Stomach (tissue), 9 donors: ENCODE measurements around the gene SERTAD3. TPM values are rescaled to one million over a fixed set of nuclear protein-coding genes. Genes with fewer than 3 reads are reported as not detected.
"Not testable (repeated sequence)": the region's sequence is repeated elsewhere in the genome, so short reads cannot be mapped to it uniquely, and the experiment has no call there.

ENCODE experiments used
- DNase-seq, 2 donors: peaks; one replicate each; pipeline versions ENCODE4 v3.0.0 to v3.0.0-alpha.2; 2013 to 2019
- H3K27ac ChIP-seq, 5 donors: fragments of 200-600 bp in 4 of 5; sonication (generic) in 4 of 5; one replicate each; pipeline ENCODE4 v1.5.1; 2013 to 2019; ENCODE audit warnings: mild to moderate bottlenecking in 1 of 5, moderate library complexity in 1 of 5
- H3K27me3 ChIP-seq, 3 donors: fragments of 200-600 bp; sonication (generic); one replicate each; pipeline ENCODE4 v1.5.1; 2017 to 2019; ENCODE audit warnings: mixed run types in 1 of 3
- H3K36me3 ChIP-seq, 4 donors: fragments of 200-600 bp; sonication (generic); 1 replicate in 3 of 4; 2 replicates in 1 of 4; pipeline ENCODE4 v1.5.1; 2016 to 2019
- H3K4me1 ChIP-seq, 4 donors: fragments of 200-600 bp; sonication (generic); one replicate each; pipeline ENCODE4 v1.5.1; 2016 to 2019
- H3K4me3 ChIP-seq, 4 donors: fragments of 200-600 bp; sonication (generic) in 3 of 4; one replicate each; pipeline ENCODE4 v1.5.1; 2016 to 2019; ENCODE audit warnings: mild to moderate bottlenecking in 1 of 4
- H3K9me3 ChIP-seq, 4 donors: fragments of 200-600 bp; sonication (generic); one replicate each; pipeline ENCODE4 v1.5.1; 2016 to 2019
- CTCF ChIP-seq, 7 experiments: fragments of 450-650 bp in 4 of 7; fragments of 200-600 bp in 3 of 7; sonication (generic) in 3 of 7; IDR thresholded peaks; one replicate each; pipeline ENCODE4 v1.5.1; 2016 to 2019; ENCODE audit warnings: antibody characterized with exemption in 7 of 7, control low read depth in 2 of 7, mild to moderate bottlenecking in 1 of 7
- EP300 ChIP-seq: sonication (generic); formaldehyde crosslinking; IDR thresholded peaks from one replicate; pipeline ENCODE4 v1.6.1; 2017; ENCODE audit warnings: antibody characterized with exemption
- POLR2A ChIP-seq, 4 donors: fragments of 450-650 bp; IDR thresholded peaks; one replicate each; pipeline ENCODE4 v1.6.1; 2016; ENCODE audit warnings: antibody characterized with exemption in 4 of 4, control low read depth in 2 of 4, mild to moderate bottlenecking in 1 of 4, moderate library complexity in 1 of 4
- POLR2AphosphoS5 ChIP-seq, 3 donors: sonication (generic); formaldehyde crosslinking; IDR thresholded peaks; one replicate each; pipeline ENCODE4 v1.6.1; 2016; ENCODE audit warnings: antibody characterized with exemption in 3 of 3
- WGBS, 5 donors: extraction: QIAGEN DNeasy Blood & Tissue Kit in 3 of 5; methylation state at CpG; one replicate each; pipeline versions ENCODE4 v1.1.5 to v1.1.7; 2013 to 2018; 5-methylcytosine and 5-hydroxymethylcytosine counted together
- intact Hi-C: fragments of 100-400 bp; cut with DNase I; formaldehyde crosslinking; loops from one replicate; pipeline ENCODE4 v1.15.1; 2023; ENCODE audit warnings: low total_unique reads
- polyA plus RNA-seq, 3 donors: library from polyadenylated mRNA; stranded (reverse); fragments of 200-250 nt; gene quantifications; one replicate each; pipeline ENCODE4 v1.2.3, GENCODE V29; 2013
- total RNA-seq, 5 donors: library from RNA; depleted of rRNA; stranded (reverse); fragments of >200 nt; gene quantifications; one replicate each; pipeline versions ENCODE4 v1.1.0 to v1.2.3, GENCODE V29; 2014 to 2016
- donor health status: healthy with polysubstance abuse.
- donor health status: Bipolar disorder and iron deficiency.
- donor health status: healthy.

Gene SERTAD3
- total and polyA plus RNA-seq, 8 donors = 6.2 to 41.4 (median 27.7) TPM

GRCh38 chr19:40489882-40490230 is 45.7 kb upstream of the SERTAD3 start:
- 51 to 69% (median 54%) methylated on average over 21 to 25 of the region's 25 CpGs for WGBS, 5 donors
- H3K4me1 ChIP-seq = peaks cover 0 to 6% (median 3%) of the 10 kb centered on the region in 4 donors
- TF ChIP-seq EP300 (no peak), POLR2A (IDR thresholded peaks at IDR 0.05) (no peak), CTCF (IDR thresholded peaks at IDR 0.05) (no peak), POLR2AphosphoS5 (IDR thresholded peaks at IDR 0.05) (no peak)
- H3K4me3 ChIP-seq = no peak overlapping the region
- H3K27ac ChIP-seq = no peak overlapping the region
- H3K27me3 ChIP-seq = peaks cover 0 to 20% (median 15%) of the 10 kb centered on the region in 3 donors
- peaks cover 0 to 6% (median 1%) of the 10 kb centered on the region in 4 donors for H3K36me3 ChIP-seq
- intact Hi-C loops = no loop called here
- DNase-seq = no peak
- no peaks in the 10 kb centered on the region for H3K9me3 ChIP-seq

GRCh38 chr19:40486017-40486416 is 41.9 kb upstream of the SERTAD3 start:
- Histone ChIP-seq H3K27ac (no peak overlapping the region), H3K9me3 (no peaks in the 10 kb centered on the region), H3K4me3 (no peak overlapping the region), H3K4me1 (peaks cover 0 to 6% (median 3%) of the 10 kb centered on the region in 4 donors), H3K36me3 (no peaks in the 10 kb centered on the region), H3K27me3 (peaks cover 0 to 20% (median 15%) of the 10 kb centered on the region in 3 donors)
- no peak for DNase-seq
- WGBS, 5 donors = 84 to 93% (median 88%) methylated on average over 3 of the region's 3 CpGs
- TF ChIP-seq POLR2A (IDR thresholded peaks at IDR 0.05) (no peak), EP300 (no peak), CTCF (IDR thresholded peaks at IDR 0.05) (no peak), POLR2AphosphoS5 (IDR thresholded peaks at IDR 0.05) (no peak)
- intact Hi-C loops = no loop called here

- H3K9me3 ChIP-seq, intact Hi-C loops, H3K4me3 ChIP-seq, DNase-seq, H3K27ac ChIP-seq, H3K36me3 ChIP-seq, H3K27me3 ChIP-seq, H3K4me1 ChIP-seq: not testable (repeated sequence)
- WGBS, 5 donors = 84 to 87% (median 87%) methylated on average over 15 of the region's 15 CpGs
Measured at GRCh38 chr19:40475878-40476644, 31.9 kb upstream of the SERTAD3 start.

- WGBS, 5 donors = 83 to 95% (median 90%) methylated on average over 4 of the region's 4 CpGs
- TF ChIP-seq EP300 (no peak), POLR2AphosphoS5 (IDR thresholded peaks at IDR 0.05) (no peak), CTCF (IDR thresholded peaks at IDR 0.05) (no peak), POLR2A (IDR thresholded peaks at IDR 0.05) (no peak)
- intact Hi-C loops = no loop called here
- no peaks in the 10 kb centered on the region for H3K9me3 ChIP-seq
- no peak overlapping the region for H3K4me3 ChIP-seq
- H3K4me1 ChIP-seq = no peaks in the 10 kb centered on the region
- DNase-seq = no peak
- H3K27me3 ChIP-seq = no peaks in the 10 kb centered on the region
- H3K36me3 ChIP-seq = no peaks in the 10 kb centered on the region
- no peak overlapping the region for H3K27ac ChIP-seq
Measured at GRCh38 chr19:40474737-40475136, 30.6 kb upstream of the SERTAD3 start.

GRCh38 chr19:40472516-40472915 is 28.4 kb upstream of the SERTAD3 start:
- H3K4me3 ChIP-seq = no peak overlapping the region
- H3K27me3 ChIP-seq = peaks cover 0 to 2% (median under 1%) of the 10 kb centered on the region in 3 donors
- intact Hi-C loops = no loop called here
- no peaks in the 10 kb centered on the region for H3K36me3 ChIP-seq
- no peaks in the 10 kb centered on the region for H3K9me3 ChIP-seq
- no peak overlapping the region for H3K27ac ChIP-seq
- H3K4me1 ChIP-seq = peaks cover 0 to 2% (median 1%) of the 10 kb centered on the region in 4 donors
- 88 to 93% (median 91%) methylated on average over 13 of the region's 13 CpGs for WGBS, 5 donors
- DNase-seq = no peak
- TF ChIP-seq POLR2A (IDR thresholded peaks at IDR 0.05) (no peak), CTCF (IDR thresholded peaks at IDR 0.05) (no peak), POLR2AphosphoS5 (IDR thresholded peaks at IDR 0.05) (no peak), EP300 (no peak)
